GM20431 (cell line): Measurements from ENCODE around the gene NUP188.
"Not testable (repeated sequence)": the region's sequence is repeated elsewhere in the genome, so short reads cannot be mapped to it uniquely, and the experiment has no call there.

ENCODE experiments used
- in situ Hi-C: fragments of 300-500 bp; cut with MseI, MboI; formaldehyde crosslinking; loops from one replicate; pipeline ENCODE4 v1.15.0; 2020; ENCODE audit warnings: low sequenced_read_pairs; ENCODE audit not compliant: unreplicated experiment

The NUP188 gene

GRCh38 chr9:128940946-128941755 is 6.3 kb upstream of the NUP188 start:
- in situ Hi-C loops = no loop called here

DNA sequence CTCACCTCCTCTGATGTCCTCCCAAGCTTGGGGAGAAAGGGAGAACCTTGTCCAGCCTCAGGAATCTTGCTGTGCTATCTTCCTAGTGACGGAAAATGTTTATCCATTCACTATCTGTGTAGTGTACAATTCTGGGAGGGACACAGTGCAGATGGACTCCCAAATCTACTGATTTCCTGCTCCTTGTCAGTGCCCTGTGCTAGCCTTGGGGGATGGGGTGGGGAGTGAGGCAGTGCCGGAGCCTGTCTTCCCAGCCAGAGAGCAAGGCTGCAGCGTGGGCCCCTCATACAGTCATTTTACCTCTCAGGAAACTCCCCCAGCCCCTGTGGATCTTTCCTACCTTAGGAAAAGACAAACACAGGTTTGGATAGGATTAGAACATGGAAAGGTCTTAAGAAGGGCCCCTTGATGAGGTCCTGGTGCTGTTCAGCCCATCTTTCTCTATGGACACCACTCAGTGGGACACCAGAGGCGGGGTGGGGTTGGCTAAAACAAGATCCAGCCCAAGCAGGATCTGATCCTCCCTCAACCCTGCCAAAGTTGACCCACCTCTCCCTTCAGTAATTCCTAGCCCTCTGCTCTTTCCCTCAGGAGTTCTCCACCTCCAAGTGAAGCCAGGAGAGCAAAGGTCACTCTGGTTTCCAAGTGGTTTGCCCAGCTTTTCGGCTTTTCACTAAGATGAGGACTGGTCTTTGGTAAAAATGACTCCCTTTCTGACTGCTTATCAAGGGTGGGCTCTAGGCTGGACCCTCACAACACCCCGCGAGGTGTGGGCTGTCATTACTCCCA is 3.5 kb upstream of the NUP188 start:
- in situ Hi-C loops = no loop called here

GRCh38 chr9:128944966-128945365 is 2.5 kb upstream of the NUP188 start:
- in situ Hi-C loops = not testable (repeated sequence)

- in situ Hi-C loops = no loop called here
Observed at GRCh38 chr9:128945798-128946501, 1.5 kb upstream of the NUP188 start.

DNA sequence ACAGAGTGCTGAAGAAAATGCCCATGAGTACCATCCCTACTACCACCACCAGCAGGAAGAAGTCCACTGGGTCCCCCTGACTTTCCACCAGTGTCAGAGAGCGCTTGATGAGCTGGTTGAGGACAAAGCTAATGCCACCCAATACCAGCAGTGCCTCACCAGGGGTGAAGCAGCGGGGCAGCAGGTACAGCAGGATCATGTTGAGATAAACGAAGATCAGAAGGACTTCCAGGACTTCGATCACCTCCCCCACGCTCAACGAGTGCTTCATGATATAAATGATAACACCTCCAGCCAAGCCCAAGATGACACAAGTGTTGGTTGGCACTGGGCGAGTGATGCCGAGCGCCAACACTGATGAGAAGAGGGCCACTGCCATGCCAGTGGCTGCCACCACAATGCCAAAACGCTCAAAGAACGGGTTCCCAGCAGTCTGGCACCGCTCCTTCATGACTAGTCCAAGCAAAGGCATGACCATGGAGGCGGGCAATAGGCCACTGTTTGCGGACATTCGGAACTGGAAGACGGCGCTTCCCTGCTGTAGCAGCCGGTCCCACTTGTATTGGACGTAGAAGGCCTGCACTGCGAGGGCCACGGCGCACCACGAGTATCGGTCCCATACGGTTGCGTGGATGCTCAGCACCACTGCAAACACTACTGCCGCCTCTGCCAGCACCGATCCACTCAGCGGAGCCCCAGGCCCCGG is 775 bp upstream of the NUP188 start:
- in situ Hi-C loops = no loop called here

- in situ Hi-C loops = no loop called here
Observed at GRCh38 chr9:128947277-128947526, 297 bp upstream of the NUP188 start.

DNA sequence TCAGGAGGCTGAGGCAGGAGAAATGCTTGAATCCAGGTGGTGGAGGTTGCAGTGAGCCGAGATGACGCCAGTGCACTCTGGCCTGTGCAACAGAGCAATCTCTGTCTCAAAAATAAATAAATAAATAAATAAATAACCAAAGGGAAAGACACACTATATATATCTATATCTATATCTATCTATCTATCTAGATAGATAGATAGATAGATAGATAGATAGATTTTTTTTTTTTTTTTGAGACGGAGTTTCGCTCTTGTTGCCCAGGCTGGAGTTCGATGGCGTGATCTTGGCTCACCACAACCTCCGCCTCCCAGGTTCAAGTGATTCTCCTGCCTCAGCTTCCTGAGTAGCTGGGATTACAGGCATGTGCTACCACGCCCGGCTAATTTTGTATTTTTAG is 13.9 kb downstream of the NUP188 start:
- in situ Hi-C loops = not testable (repeated sequence)

GRCh38 chr9:128969491-128969890 is 22.0 kb downstream of the NUP188 start:
- in situ Hi-C loops = no loop called here

GRCh38 chr9:128972956-128973355 is 25.5 kb downstream of the NUP188 start:
- in situ Hi-C loops = no loop called here

GRCh38 chr9:128979111-128979510 is 31.6 kb downstream of the NUP188 start:
- in situ Hi-C loops = no loop called here

DNA sequence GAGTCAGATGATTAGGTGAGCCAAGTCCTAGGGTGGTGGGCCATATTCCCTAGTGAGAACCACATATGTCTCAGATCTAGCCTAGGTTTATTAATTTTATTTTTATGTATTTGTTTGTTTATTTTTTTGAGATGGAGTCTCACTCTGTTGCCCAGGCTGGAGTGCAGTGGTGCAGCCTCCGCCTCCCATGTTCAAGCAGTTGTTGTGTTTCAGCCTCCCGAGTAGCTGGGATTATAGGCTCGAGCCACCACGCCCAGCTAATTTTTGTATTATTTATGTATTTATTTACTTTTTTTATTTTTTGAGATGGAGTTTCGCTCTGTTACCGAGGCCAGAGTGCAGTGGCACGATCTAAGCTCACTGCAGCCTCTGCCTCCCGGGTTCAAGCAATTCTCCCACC is 36.0 kb downstream of the NUP188 start:
- in situ Hi-C loops = no loop called here

GRCh38 chr9:128986671-128987070 is 39.2 kb downstream of the NUP188 start:
- in situ Hi-C loops = no loop called here

- in situ Hi-C loops = no loop called here
Observed at GRCh38 chr9:128987805-128988204, 40.3 kb downstream of the NUP188 start.

DNA sequence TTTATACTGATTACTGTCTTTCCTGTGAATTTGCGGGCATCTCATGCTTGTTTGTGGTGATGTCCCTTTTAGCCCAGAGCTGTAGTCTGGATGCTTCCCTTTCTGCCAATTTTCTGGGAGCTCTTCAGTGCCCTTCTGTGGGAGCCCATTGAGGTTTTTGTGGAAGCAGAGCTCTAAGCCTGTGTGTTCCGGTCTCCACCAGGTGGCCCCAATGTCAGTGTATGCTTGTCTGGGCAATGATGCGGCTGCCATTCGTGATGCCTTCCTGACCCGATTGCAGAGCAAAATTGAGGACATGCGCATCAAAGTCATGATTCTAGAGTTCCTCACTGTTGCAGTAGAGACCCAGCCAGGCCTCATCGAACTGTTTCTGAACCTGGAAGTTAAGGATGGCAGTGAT is 45.5 kb downstream of the NUP188 start:
- in situ Hi-C loops = no loop called here

DNA sequence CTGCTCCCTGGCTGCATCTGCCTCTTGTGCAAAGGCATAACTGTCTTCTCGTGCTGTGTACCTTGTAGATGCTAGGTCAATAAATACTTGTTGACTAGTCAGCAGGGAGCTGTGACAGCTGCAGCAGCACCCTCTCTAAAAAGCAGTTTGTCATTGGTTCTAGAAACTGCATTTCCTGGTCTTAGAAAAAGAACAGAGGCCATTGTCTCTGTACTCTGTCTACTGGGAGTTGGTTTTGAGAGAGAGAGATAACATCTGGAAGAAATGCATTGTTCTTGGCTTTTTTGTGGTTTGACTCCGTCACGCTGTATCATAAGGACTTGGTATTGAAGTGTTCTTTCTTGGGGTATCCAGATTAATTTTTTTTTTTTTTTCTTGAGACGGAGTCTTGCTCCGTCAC is 48.3 kb downstream of the NUP188 start:
- in situ Hi-C loops = no loop called here

DNA sequence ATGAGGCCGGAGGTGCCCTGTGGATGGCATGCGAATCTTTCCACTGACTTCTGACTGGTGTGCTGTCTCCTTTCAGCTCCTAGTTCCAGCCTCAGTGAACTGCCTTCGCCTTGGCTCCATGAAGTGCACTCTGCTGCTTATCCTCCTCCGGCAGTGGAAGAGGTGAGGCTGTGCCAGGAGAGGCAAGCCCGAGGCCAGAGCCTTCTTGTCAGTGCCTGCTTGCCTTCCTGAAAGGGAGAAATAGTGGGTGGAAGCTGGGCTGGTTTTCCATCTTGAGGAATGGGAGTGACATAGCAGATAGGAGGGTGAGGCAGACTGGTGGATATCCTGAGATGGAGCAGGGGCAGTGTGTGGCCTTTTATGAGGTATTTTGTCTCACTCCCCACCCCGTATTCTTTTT is 51.0 kb downstream of the NUP188 start:
- in situ Hi-C loops = no loop called here

- in situ Hi-C loops = no loop called here
Observed at GRCh38 chr9:128999581-129000206, 52.2 kb downstream of the NUP188 start.

DNA sequence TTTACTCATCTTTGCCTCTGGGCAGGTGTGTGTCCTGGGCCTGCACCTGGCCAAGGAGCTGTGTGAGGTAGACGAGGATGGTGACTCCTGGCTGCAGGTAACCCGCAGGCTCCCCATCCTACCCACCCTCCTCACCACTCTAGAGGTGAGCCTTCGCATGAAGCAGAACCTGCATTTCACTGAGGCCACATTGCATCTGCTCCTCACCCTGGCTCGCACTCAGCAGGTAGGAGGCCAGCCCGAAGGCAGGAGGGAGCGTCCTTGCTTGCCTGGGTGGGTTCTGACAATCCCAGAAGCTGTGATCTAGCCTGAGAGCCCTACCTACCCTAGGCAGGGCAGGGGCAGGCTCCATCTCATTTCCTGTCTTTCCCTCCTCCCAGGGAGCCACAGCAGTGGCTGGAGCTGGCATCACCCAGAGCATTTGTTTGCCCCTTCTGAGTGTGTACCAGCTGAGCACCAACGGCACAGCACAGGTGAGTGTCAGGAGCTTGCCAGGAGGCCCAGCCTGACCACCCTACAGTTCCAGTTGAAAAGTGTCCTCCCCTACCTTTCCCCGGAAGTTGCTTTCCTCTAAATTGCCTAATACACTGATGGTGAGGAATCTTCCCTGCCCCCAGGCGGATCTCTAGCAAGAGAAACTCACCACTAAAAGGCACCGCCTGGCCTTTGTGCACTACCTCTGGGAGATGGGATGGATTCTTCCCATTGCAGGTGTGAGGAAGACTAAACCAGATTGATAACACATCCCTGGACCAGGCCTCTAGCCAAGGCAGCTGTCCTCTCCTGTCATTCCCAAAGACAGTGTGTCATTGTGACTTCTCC is 54.2 kb downstream of the NUP188 start:
- in situ Hi-C loops = no loop called here

DNA sequence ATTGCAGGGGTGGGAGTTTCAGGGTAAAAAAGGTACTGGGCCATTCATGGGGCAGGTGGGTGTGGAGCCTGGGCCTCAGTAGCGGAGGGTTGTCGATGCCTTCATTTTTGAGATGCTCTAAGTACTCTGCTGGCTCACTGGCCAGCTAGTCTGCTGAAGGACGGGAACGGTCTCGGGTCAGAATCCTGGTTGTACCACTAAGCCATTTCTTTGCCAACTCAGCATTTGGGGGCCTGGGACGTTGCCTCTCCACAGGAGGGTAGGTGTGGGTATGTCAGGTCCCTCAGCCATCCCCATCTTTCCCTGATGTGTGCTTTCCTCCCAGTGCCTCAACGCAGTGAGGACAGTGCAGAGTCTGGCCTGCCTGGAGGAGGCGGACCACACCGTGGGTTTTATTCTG is 55.5 kb downstream of the NUP188 start:
- in situ Hi-C loops = no loop called here
